Activated CD4-positive, alpha-beta T cell treated with anti-CD3 and anti-CD28 coated beads, Interleukin-2, amount 50 U/mL, for 24 hours (primary cell): Measurements from ENCODE around the gene PDCD4.
A peak's percentile ranks its signal among the peaks of the same experiment; 100 is the strongest.

Source experiments
- DNase-seq, 2 donors: peaks; one replicate each; pipeline ENCODE4 v3.0.0-alpha.2; 2020; ENCODE audit warnings: low read depth in 1 of 2, low spot score in 1 of 2

PDCD4 gene

GRCh38 chr10:110871298-110872084 is at the start of gene PDCD4:
Gene PDCD4 (plus strand): TSS chr10:110871928. CDS start chr10:110876028, 4,100 bp downstream.
- peak; percentile 86 to 94 for DNase-seq

- no peak for DNase-seq
These were observed 49.6 kb upstream of the PDCD4 start for GRCh38 chr10:110822035-110822711.

- DNase-seq: no peak
These were observed 48.9 kb upstream of the PDCD4 start for GRCh38 chr10:110822712-110823311.

GRCh38 chr10:110824152-110824441 is 47.6 kb upstream of the PDCD4 start:
- DNase-seq: no peak

- no peak for DNase-seq
These were observed 47.1 kb upstream of the PDCD4 start for GRCh38 chr10:110824660-110825059.

- no peak for DNase-seq
These were observed 46.2 kb upstream of the PDCD4 start for GRCh38 chr10:110825508-110825907.

GRCh38 chr10:110827410-110827809 is 44.3 kb upstream of the PDCD4 start:
- DNase-seq: no peak

- no peak for DNase-seq
These were observed 43.9 kb upstream of the PDCD4 start for GRCh38 chr10:110827875-110828274.

- DNase-seq: no peak
These were observed 43.2 kb upstream of the PDCD4 start for GRCh38 chr10:110828525-110828924.

- no peak for DNase-seq
These were observed 41.9 kb upstream of the PDCD4 start for GRCh38 chr10:110829721-110830410.

GRCh38 chr10:110833234-110833940 is 38.3 kb upstream of the PDCD4 start:
- no peak for DNase-seq

GRCh38 chr10:110833941-110834628 is 37.6 kb upstream of the PDCD4 start:
- DNase-seq: no peak

GRCh38 chr10:110834629-110835301 is 37.0 kb upstream of the PDCD4 start:
- DNase-seq: no peak

GRCh38 chr10:110835841-110836240 is 35.9 kb upstream of the PDCD4 start:
- DNase-seq: no peak

- DNase-seq: no peak
These were observed 35.0 kb upstream of the PDCD4 start for GRCh38 chr10:110836706-110837105.

GRCh38 chr10:110837418-110838171 is 34.1 kb upstream of the PDCD4 start:
- no peak for DNase-seq

GRCh38 chr10:110840225-110840922 is 31.4 kb upstream of the PDCD4 start:
- DNase-seq: no peak

GRCh38 chr10:110840923-110841428 is 30.8 kb upstream of the PDCD4 start:
- no peak for DNase-seq
